Caco-2 (cell line): ENCODE results near the gene AOPEP. TPM values are rescaled to one million over a fixed set of nuclear protein-coding genes. Genes with fewer than 3 reads are reported as not detected.

Experiments
- BruUV-seq: library from RNA; stranded (reverse); fragments of 400-500 nt; replicated peaks from 2 replicates; lab custom pipeline; 2021; lab: Mats Ljungman, UMichigan
- CTCF ChIA-PET: fragments of 300-600 bp; sonication (Branson Sonifier 250); formaldehyde crosslinking; loops from one replicate; lab custom pipeline; 2022; ENCODE audit warnings: antibody characterized with exemption; lab: Charles Lee
- POLR2A ChIA-PET: fragments of 300-600 bp; sonication (Branson Sonifier 250); formaldehyde crosslinking; loops from one replicate; lab custom pipeline; 2022; ENCODE audit warnings: antibody characterized with exemption; lab: Charles Lee
- DNase-seq, 2 experiments: peaks; one replicate each; pipeline versions ENCODE4 v3.0.0 to v3.0.0-alpha.2; 2020 to 2022
- H3K27me3 ChIP-seq: replicated peaks from 2 replicates; pipeline ENCODE4 v1.6.0; 2011; ENCODE audit warnings: low read length; ENCODE audit not compliant: control insufficient read depth, insufficient read depth
- H3K36me3 ChIP-seq: 2 replicates; pipeline ENCODE4 v1.5.1; 2011; ENCODE audit warnings: low read length; ENCODE audit not compliant: control insufficient read depth, insufficient read depth
- H3K4me1 ChIP-seq: fragments of 250-450 bp; sonication (Bioruptor Pico); 2 replicates; pipeline ENCODE4 v1.5.1; 2020; ENCODE audit warnings: mild to moderate bottlenecking
- H3K4me3 ChIP-seq: 2 replicates; pipeline ENCODE4 v1.5.1; 2011; ENCODE audit warnings: low read depth, mild to moderate bottlenecking, control low read depth, low read length
- H3K9me3 ChIP-seq: fragments of 250-450 bp; sonication (Bioruptor Pico); 2 replicates; pipeline ENCODE4 v1.5.1; 2020; ENCODE audit warnings: mild to moderate bottlenecking, moderate library complexity
- H3K27ac Mint-ChIP-seq: one replicate; pipeline ENCODE4 v1.8.0; 2022; ENCODE audit warnings: mixed read lengths; ENCODE audit not compliant: unreplicated experiment
- H3K27me3 Mint-ChIP-seq: one replicate; pipeline ENCODE4 v1.8.0; 2022; ENCODE audit warnings: mixed read lengths; ENCODE audit not compliant: insufficient read depth, unreplicated experiment
- H3K36me3 Mint-ChIP-seq: one replicate; pipeline ENCODE4 v1.8.0; 2022; ENCODE audit warnings: mild to moderate bottlenecking, mixed read lengths; ENCODE audit not compliant: insufficient read depth, unreplicated experiment
- H3K4me1 Mint-ChIP-seq: one replicate; pipeline ENCODE4 v1.8.0; 2022; ENCODE audit warnings: low read depth, mixed read lengths; ENCODE audit not compliant: unreplicated experiment
- H3K4me3 Mint-ChIP-seq: one replicate; pipeline ENCODE4 v1.8.0; 2022; ENCODE audit warnings: mild to moderate bottlenecking, moderate library complexity, mixed read lengths; ENCODE audit not compliant: unreplicated experiment
- H3K9me3 Mint-ChIP-seq: one replicate; pipeline ENCODE4 v1.8.0; 2022; ENCODE audit warnings: mixed read lengths; ENCODE audit not compliant: unreplicated experiment
- intact Hi-C: fragments of 100-400 bp; cut with micrococcal nuclease; formaldehyde crosslinking; loops from one replicate; pipeline ENCODE4 v1.10.0; 2022; ENCODE audit not compliant: unreplicated experiment
- total RNA-seq: library from RNA; stranded (reverse); gene quantifications from 2 replicates; pipeline ENCODE4 v1.2.3, GENCODE V29; 2022
- TF ChIP-seq, protein P1 (sequence below), 2 experiments: fragments of 200-600 bp in 1 of 2; IDR thresholded peaks; 1 replicate in 1 of 2; 2 replicates in 1 of 2; pipeline versions ENCODE4 v1.5.1 to v1.8.0; 2011 to 2022; ENCODE audit warnings: antibody characterized with exemption in 1 of 2, control low read depth in 1 of 2, inconsistent platforms in 1 of 2, low read depth in 1 of 2, low read length in 1 of 2, mild to moderate bottlenecking in 1 of 2, moderate library complexity in 1 of 2; ENCODE audit not compliant: insufficient read depth in 1 of 2, severe bottlenecking in 1 of 2, unreplicated experiment in 1 of 2

Gene AOPEP
- total RNA-seq, 1 experiment from 2014 or later, result 63.3 TPM

DNA sequence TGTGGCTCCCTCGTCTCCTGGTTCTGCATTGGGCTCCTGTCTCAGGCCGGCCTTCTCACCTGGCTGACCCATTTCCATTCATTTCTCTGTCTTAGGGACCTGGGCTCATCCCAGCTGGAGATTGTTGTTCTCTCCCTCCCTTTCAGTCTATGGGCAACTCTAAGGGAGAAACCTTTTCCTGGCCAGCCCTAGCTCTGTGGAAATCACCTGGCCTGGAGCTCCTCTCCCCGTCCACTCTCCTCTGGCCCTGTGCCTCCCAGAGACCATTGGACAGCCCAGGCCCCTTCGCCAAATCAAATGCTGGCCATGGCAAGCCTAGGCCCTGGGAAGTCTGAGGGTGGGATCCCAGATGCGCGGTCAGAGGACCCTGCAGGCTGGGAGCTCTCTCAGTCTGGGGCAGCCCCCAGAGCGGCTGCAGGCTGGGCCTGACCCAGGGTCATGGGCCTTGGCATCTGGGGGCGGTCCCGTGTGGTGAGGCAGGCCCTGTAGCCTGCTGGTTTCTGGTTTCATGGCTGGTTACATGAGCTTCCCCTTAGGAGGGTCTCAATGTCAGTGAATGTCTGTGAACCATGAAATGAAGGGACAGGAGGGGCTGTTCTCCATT lies 253.5 kb downstream of the AOPEP start:
- POLR2A ChIA-PET, result no interaction called here

DNA sequence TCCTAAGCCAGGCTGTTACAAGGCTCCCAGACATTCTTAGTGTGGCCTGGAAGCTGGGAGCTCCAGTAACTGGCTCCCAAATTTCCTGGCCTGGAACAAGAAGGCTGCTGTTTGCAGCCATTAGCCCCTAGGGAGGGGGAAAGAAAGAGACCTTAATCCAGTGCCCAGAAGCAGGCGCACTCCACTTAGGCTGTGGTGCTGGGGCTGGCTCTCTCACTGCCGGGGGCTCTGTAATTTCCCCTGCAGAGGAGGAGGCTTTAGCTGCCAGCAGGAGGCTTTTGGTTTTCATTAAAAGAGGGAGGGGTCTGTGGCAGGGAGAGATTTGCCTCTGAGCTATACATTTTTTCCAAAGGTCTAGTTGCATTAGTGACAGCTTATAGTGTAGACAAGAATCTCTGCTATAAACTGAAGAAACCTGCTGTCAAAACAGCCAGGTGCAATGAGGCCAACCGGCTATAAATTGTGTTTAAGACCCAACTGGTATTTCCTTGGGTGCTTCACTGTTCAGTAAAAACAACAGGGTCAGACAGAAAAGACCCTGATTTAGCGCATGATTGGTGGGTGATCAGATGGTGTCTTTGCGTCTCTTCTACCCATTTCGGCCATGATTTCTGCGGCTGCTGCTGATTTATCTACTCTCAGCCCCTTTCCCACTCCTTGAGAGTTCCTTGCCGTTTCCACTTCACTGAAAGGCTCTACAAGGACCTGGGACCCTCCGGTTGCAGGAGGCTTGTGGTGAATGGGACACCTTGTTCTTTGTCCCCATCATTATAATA lies 254.6 kb downstream of the AOPEP start:
- H3K4me1 ChIP-seq, result peaks cover 6% of the 10 kb centered on the region
- H3K9me3 Mint-ChIP-seq, result no peaks in the 10 kb centered on the region
- H3K36me3 Mint-ChIP-seq, result no peaks in the 10 kb centered on the region
- no peaks in the 10 kb centered on the region for H3K27me3 Mint-ChIP-seq
- no peaks in the 10 kb centered on the region for H3K27me3 ChIP-seq
- no peaks in the 10 kb centered on the region for H3K36me3 ChIP-seq
- intact Hi-C loops, result no loop called here
- no peak for DNase-seq
- no TSS peak for BruUV-seq
- TF ChIP-seq, protein P1, sequence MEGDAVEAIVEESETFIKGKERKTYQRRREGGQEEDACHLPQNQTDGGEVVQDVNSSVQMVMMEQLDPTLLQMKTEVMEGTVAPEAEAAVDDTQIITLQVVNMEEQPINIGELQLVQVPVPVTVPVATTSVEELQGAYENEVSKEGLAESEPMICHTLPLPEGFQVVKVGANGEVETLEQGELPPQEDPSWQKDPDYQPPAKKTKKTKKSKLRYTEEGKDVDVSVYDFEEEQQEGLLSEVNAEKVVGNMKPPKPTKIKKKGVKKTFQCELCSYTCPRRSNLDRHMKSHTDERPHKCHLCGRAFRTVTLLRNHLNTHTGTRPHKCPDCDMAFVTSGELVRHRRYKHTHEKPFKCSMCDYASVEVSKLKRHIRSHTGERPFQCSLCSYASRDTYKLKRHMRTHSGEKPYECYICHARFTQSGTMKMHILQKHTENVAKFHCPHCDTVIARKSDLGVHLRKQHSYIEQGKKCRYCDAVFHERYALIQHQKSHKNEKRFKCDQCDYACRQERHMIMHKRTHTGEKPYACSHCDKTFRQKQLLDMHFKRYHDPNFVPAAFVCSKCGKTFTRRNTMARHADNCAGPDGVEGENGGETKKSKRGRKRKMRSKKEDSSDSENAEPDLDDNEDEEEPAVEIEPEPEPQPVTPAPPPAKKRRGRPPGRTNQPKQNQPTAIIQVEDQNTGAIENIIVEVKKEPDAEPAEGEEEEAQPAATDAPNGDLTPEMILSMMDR (IDR thresholded peaks at IDR 0.05; ENCODE audit: insufficient read depth in 1 of 2, low read depth in 1 of 2, low read length in 1 of 2, severe bottlenecking in 1 of 2, unreplicated experiment in 1 of 2), result peak in 1 of 2 experiments; percentile 1
- H3K9me3 ChIP-seq, result no peaks in the 10 kb centered on the region; the same call in 1 of the 2 replicates
- H3K4me1 Mint-ChIP-seq, result peaks cover 14% of the 10 kb centered on the region
- no peak overlapping the region for H3K4me3 Mint-ChIP-seq
- CTCF ChIA-PET, result interaction anchor here (1.0 kb wide), 1 partner anchor 147 kb away, joined by 3 read pairs; no protein-coding TSS in a partner anchor
- H3K27ac Mint-ChIP-seq, result no peak overlapping the region
- H3K4me3 ChIP-seq, result no peak overlapping the region
- POLR2A ChIA-PET, result no interaction called here

More for the DNA sequence above, 253.5 kb downstream of the AOPEP start:
- TF ChIP-seq, protein P1 (IDR thresholded peaks at IDR 0.05; ENCODE audit: insufficient read depth in 1 of 2, low read depth in 1 of 2, low read length in 1 of 2, severe bottlenecking in 1 of 2, unreplicated experiment in 1 of 2), result no peak
- no peaks in the 10 kb centered on the region; the same call in 1 of the 2 replicates for H3K9me3 ChIP-seq
- no peak overlapping the region for H3K4me3 Mint-ChIP-seq
- no peaks in the 10 kb centered on the region for H3K36me3 ChIP-seq
- H3K36me3 Mint-ChIP-seq, result no peaks in the 10 kb centered on the region
- CTCF ChIA-PET, result interaction anchor here (1.0 kb wide), 1 partner anchor 148 kb away, joined by 3 read pairs; no protein-coding TSS in a partner anchor
- H3K4me1 ChIP-seq, result peaks cover 15% of the 10 kb centered on the region
- no peak overlapping the region for H3K4me3 ChIP-seq
- BruUV-seq, result no TSS peak
- no peaks in the 10 kb centered on the region for H3K27me3 Mint-ChIP-seq
- H3K27me3 ChIP-seq, result no peaks in the 10 kb centered on the region
- intact Hi-C loops, result no loop called here
- H3K9me3 Mint-ChIP-seq, result no peaks in the 10 kb centered on the region
- DNase-seq, result no peak
- H3K27ac Mint-ChIP-seq, result no peak overlapping the region
- H3K4me1 Mint-ChIP-seq, result peaks cover 22% of the 10 kb centered on the region

DNA sequence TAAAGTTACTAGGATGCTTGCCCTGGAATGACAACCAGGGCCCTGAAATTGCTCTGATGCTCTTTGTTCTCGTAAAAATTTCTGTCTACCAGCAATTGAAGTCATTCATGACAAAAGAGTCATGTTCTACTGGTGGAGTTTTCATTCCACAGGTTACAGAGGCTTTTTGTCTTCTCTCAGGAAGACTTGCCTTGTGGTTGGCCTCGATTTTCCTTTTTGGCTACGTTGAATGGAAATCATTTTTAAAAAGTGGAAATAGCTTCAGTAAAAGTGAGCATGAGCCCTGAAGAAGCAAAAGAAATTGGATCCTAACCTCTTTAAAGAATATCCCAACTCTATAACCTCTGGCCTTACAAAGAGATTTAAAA lies 255.2 kb downstream of the AOPEP start:
- peaks cover 9% of the 10 kb centered on the region for H3K4me1 Mint-ChIP-seq
- BruUV-seq, result no TSS peak

More for the DNA sequence above, 255.2 kb downstream of the AOPEP start:
- no peaks in the 10 kb centered on the region; the same call in 1 of the 2 replicates for H3K9me3 ChIP-seq
- no peak overlapping the region for H3K4me3 ChIP-seq
- CTCF ChIA-PET, result no interaction called here
- Mint-ChIP-seq H3K9me3 (no peaks in the 10 kb centered on the region), H3K27me3 (no peaks in the 10 kb centered on the region), H3K36me3 (no peaks in the 10 kb centered on the region), H3K27ac (no peak overlapping the region), H3K4me3 (no peak overlapping the region)
- H3K36me3 ChIP-seq, result no peaks in the 10 kb centered on the region
- H3K4me1 ChIP-seq, result 0 out of 2 replicates have a peak, but pooled peaks cover 5% of the 10 kb centered on the region
- TF ChIP-seq, protein P1 (IDR thresholded peaks at IDR 0.05; ENCODE audit: insufficient read depth in 1 of 2, low read depth in 1 of 2, low read length in 1 of 2, severe bottlenecking in 1 of 2, unreplicated experiment in 1 of 2), result no peak
- intact Hi-C loops, result no loop called here
- POLR2A ChIA-PET, result no interaction called here
- H3K27me3 ChIP-seq, result no peaks in the 10 kb centered on the region
- no peak for DNase-seq
